Astrocyte (in vitro differentiated cells and primary cell): ENCODE results near the gene PLB1. TPM values are rescaled to one million over a fixed set of nuclear protein-coding genes. Genes with fewer than 3 reads are reported as not detected.
A peak's percentile ranks its signal among the peaks of the same experiment; 100 is the strongest.

ENCODE experiments used
- DNase-seq: peaks from one replicate; pipeline ENCODE4 v3.0.0-alpha.2; 2010; ENCODE audit warnings: low read depth
- FAIRE-seq: peaks from 2 replicates; lab custom pipeline; 2011; peaks lifted over from hg19 to GRCh38; lab: Jason Lieb, UNC
- H2AFZ ChIP-seq: 2 replicates; pipeline ENCODE4 v1.6.0; 2012; ENCODE audit warnings: low read depth, low read length, inconsistent platforms
- H3K27ac ChIP-seq: 2 replicates; pipeline ENCODE4 v1.5.1; 2011; ENCODE audit warnings: low read depth, low read length, inconsistent platforms
- H3K27me3 ChIP-seq: 2 replicates; pipeline ENCODE4 v1.6.0; 2011; ENCODE audit warnings: low read length, inconsistent platforms; ENCODE audit not compliant: insufficient read depth
- H3K36me3 ChIP-seq: 2 replicates; pipeline ENCODE4 v1.5.1; 2011; ENCODE audit warnings: low read length, inconsistent platforms; ENCODE audit not compliant: insufficient read depth
- H3K4me1 ChIP-seq: 2 replicates; pipeline ENCODE4 v1.5.1; 2011; ENCODE audit warnings: low read length, inconsistent platforms; ENCODE audit not compliant: insufficient read depth
- H3K4me2 ChIP-seq: 2 replicates; pipeline ENCODE4 v1.6.0; 2012; ENCODE audit warnings: low read length, inconsistent platforms
- H3K4me3 ChIP-seq: 2 replicates; pipeline ENCODE4 v1.5.1; 2011; ENCODE audit warnings: low read depth, mild to moderate bottlenecking, low read length, inconsistent platforms; ENCODE audit not compliant: insufficient read depth
- H3K79me2 ChIP-seq: 2 replicates; pipeline ENCODE4 v1.6.0; 2012; ENCODE audit warnings: mild to moderate bottlenecking, low read length, inconsistent platforms; ENCODE audit not compliant: insufficient read depth
- H3K9ac ChIP-seq: 2 replicates; pipeline ENCODE4 v1.6.0; 2012; ENCODE audit warnings: mild to moderate bottlenecking, low read length, inconsistent platforms
- H3K9me3 ChIP-seq: 2 replicates; pipeline ENCODE4 v1.5.1; 2012; ENCODE audit warnings: low read depth, mild to moderate bottlenecking, low read length, inconsistent platforms; ENCODE audit not compliant: insufficient read depth
- H4K20me1 ChIP-seq: 2 replicates; pipeline ENCODE4 v1.6.0; 2012; ENCODE audit warnings: low read length, inconsistent platforms; ENCODE audit not compliant: insufficient read depth
- H3K27ac Mint-ChIP-seq: one replicate; pipeline ENCODE4 v1.8.0; 2021; ENCODE audit warnings: mild to moderate bottlenecking, mixed read lengths; ENCODE audit not compliant: unreplicated experiment
- H3K27me3 Mint-ChIP-seq: one replicate; pipeline ENCODE4 v1.8.0; 2021; ENCODE audit warnings: low read depth, mixed read lengths; ENCODE audit not compliant: unreplicated experiment
- H3K36me3 Mint-ChIP-seq: one replicate; pipeline ENCODE4 v1.8.0; 2021; ENCODE audit warnings: low read depth, mixed read lengths; ENCODE audit not compliant: unreplicated experiment
- H3K4me1 Mint-ChIP-seq: one replicate; pipeline ENCODE4 v1.8.0; 2021; ENCODE audit warnings: low read depth, mixed read lengths; ENCODE audit not compliant: unreplicated experiment
- H3K4me3 Mint-ChIP-seq: one replicate; pipeline ENCODE4 v1.8.0; 2021; ENCODE audit warnings: mild to moderate bottlenecking, moderate library complexity, mixed read lengths; ENCODE audit not compliant: unreplicated experiment
- H3K9me3 Mint-ChIP-seq: one replicate; pipeline ENCODE4 v1.8.0; 2021; ENCODE audit warnings: mild to moderate bottlenecking, mixed read lengths; ENCODE audit not compliant: unreplicated experiment
- EZH2 ChIP-seq: IDR thresholded peaks from 2 replicates; pipeline ENCODE4 v1.6.1; 2012; ENCODE audit warnings: mild to moderate bottlenecking, low read length, inconsistent platforms; ENCODE audit not compliant: insufficient read depth
- total RNA-seq: library from RNA; stranded (reverse); gene quantifications from 2 replicates; pipeline ENCODE4 v1.2.1, GENCODE V29; 2021
- TF ChIP-seq, protein P1 (sequence below): IDR thresholded peaks from 2 replicates; pipeline ENCODE4 v1.5.1; 2011; ENCODE audit warnings: low read depth, mild to moderate bottlenecking, inconsistent platforms, low read length, moderate library complexity; ENCODE audit not compliant: insufficient read depth

PLB1 gene
- total RNA-seq, 1 donor from 2014 or later: 0.98 TPM

DNA sequence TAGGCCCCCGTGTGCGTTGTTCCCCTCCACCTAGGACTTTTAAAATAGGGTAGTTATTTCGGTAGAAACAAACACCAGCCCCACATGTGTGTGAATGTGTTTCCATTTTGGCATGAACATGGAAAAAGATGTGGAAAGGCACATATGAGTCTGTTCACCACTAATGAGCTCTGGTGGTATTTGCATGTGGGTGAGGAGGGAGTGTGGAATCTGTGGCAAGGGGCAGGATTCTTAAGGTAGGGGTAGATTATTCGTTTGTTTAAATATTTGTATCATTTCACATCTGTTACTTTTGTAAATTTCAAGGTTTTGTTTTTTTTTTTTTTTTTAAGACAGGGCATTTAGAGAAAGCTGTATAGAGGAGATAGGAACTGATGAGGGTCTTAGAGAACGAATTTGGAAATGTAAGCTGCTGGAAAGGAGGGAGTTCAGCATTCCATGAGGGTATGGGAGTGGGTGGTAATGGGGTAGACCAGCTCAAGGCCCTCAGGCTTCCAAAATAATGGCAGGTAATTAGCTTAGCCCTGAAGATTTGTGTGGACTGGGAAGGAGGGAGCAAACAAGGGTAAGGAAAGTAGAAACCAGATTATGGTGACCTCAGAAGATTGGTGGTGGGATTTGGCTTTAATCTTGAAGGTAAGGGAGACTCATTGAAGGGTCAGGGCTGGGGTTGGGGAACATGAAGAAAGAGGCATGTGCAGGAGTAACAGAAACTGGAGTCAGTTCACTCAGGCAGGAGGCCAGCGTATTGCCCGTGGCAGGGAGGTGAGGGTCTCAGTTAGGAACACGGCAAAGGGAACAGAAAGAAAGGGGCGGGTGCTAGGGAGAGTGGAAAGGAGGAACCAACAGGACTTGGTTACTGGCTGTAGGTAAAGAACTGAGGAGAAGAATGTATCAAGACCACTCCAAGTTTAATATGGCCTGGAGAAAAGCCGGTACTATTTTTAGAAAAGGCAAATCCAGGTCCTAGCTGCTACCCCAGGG is 123.6 kb downstream of the PLB1 start:
- TF ChIP-seq, protein P1, sequence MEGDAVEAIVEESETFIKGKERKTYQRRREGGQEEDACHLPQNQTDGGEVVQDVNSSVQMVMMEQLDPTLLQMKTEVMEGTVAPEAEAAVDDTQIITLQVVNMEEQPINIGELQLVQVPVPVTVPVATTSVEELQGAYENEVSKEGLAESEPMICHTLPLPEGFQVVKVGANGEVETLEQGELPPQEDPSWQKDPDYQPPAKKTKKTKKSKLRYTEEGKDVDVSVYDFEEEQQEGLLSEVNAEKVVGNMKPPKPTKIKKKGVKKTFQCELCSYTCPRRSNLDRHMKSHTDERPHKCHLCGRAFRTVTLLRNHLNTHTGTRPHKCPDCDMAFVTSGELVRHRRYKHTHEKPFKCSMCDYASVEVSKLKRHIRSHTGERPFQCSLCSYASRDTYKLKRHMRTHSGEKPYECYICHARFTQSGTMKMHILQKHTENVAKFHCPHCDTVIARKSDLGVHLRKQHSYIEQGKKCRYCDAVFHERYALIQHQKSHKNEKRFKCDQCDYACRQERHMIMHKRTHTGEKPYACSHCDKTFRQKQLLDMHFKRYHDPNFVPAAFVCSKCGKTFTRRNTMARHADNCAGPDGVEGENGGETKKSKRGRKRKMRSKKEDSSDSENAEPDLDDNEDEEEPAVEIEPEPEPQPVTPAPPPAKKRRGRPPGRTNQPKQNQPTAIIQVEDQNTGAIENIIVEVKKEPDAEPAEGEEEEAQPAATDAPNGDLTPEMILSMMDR: no peak
- no peak for TF ChIP-seq EZH2
- Histone ChIP-seq H3K27me3 (no peaks in the 10 kb centered on the region), H3K27ac (no peak overlapping the region), H3K4me1 (peaks cover 15% of the 10 kb centered on the region), H4K20me1 (no peaks in the 10 kb centered on the region), H3K9ac (no peak overlapping the region), H3K79me2 (no peaks in the 10 kb centered on the region), H2AFZ (no peak overlapping the region), H3K36me3 (no peaks in the 10 kb centered on the region), H3K4me3 (no peak overlapping the region), H3K4me2 (no peak overlapping the region), H3K9me3 (no peaks in the 10 kb centered on the region)
- Mint-ChIP-seq H3K4me3 (peak overlapping the region; percentile 63), H3K27ac (peak overlapping the region; percentile 27), H3K27me3 (no peaks in the 10 kb centered on the region), H3K36me3 (no peaks in the 10 kb centered on the region), H3K4me1 (peaks cover 29% of the 10 kb centered on the region), H3K9me3 (no peaks in the 10 kb centered on the region)
- FAIRE-seq (no peak), DNase-seq (peak; percentile 44)

- DNase-seq: no peak
- Histone ChIP-seq H4K20me1 (no peaks in the 10 kb centered on the region), H3K4me2 (no peak overlapping the region), H3K79me2 (no peaks in the 10 kb centered on the region), H3K9me3 (no peaks in the 10 kb centered on the region), H3K36me3 (no peaks in the 10 kb centered on the region), H3K9ac (no peak overlapping the region), H2AFZ (no peak overlapping the region), H3K4me3 (no peak overlapping the region), H3K4me1 (peaks cover 20% of the 10 kb centered on the region), H3K27me3 (no peaks in the 10 kb centered on the region), H3K27ac (peak overlapping the region; percentile 50)
- Mint-ChIP-seq H3K27me3 (no peaks in the 10 kb centered on the region), H3K36me3 (no peaks in the 10 kb centered on the region), H3K27ac (no peak overlapping the region), H3K4me3 (no peak overlapping the region), H3K4me1 (peaks cover 37% of the 10 kb centered on the region), H3K9me3 (no peaks in the 10 kb centered on the region)
- no peak for FAIRE-seq
- no peak for TF ChIP-seq EZH2
- TF ChIP-seq, protein P1: no peak
Observed at GRCh38 chr2:28620291-28620793, 124.5 kb downstream of the PLB1 start.

DNA sequence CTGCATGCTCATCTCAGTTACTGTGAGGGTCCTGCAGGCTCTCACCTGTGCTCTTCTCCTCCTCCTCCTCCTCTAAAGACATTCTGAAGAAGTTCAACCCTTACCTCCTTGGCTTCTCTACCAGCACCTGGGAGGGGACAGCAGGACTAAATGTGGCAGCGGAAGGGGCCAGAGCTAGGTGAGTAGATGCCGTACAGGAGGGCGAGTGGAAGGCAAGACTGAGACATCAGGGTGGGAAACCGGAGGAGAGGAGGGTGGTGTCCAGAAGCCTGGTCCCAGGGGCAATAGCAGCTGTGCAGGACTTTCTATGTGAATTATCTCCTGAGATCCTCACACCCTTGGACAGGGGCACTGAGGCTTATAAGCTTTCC is 124.9 kb downstream of the PLB1 start:
- H3K9ac ChIP-seq: peak overlapping the region; percentile 58
- DNase-seq: no peak
- no peaks in the 10 kb centered on the region for H4K20me1 ChIP-seq
- no peaks in the 10 kb centered on the region for H3K9me3 ChIP-seq
- no peak overlapping the region for H2AFZ ChIP-seq
- H3K36me3 Mint-ChIP-seq: no peaks in the 10 kb centered on the region
- H3K4me3 ChIP-seq: no peak overlapping the region
- H3K27ac ChIP-seq: peak overlapping the region; percentile 50
- peak overlapping the region; percentile 93 for H3K27ac Mint-ChIP-seq
- TF ChIP-seq, protein P1: no peak
- no peak for TF ChIP-seq EZH2
- no peaks in the 10 kb centered on the region for H3K27me3 ChIP-seq
- H3K4me1 ChIP-seq: peaks cover 23% of the 10 kb centered on the region
- H3K4me2 ChIP-seq: peak overlapping the region; percentile 76
- peaks cover 41% of the 10 kb centered on the region for H3K4me1 Mint-ChIP-seq
- no peaks in the 10 kb centered on the region for H3K27me3 Mint-ChIP-seq
- FAIRE-seq: no peak
- no peak overlapping the region for H3K4me3 Mint-ChIP-seq
- no peaks in the 10 kb centered on the region for H3K79me2 ChIP-seq
- no peaks in the 10 kb centered on the region for H3K36me3 ChIP-seq
- no peaks in the 10 kb centered on the region for H3K9me3 Mint-ChIP-seq
